Sigmoid colon (tissue), 4 donors: ENCODE results near the gene CCNB3.

Source experiments
- CTCF ChIP-seq, 4 experiments: fragments of 450-650 bp in 3 of 4; fragments of 200-600 bp in 1 of 4; IDR thresholded peaks; one replicate each; pipeline ENCODE4 v1.5.1; 2016 to 2019; ENCODE audit warnings: antibody characterized with exemption in 4 of 4, mild to moderate bottlenecking in 3 of 4, moderate library complexity in 2 of 4
- EP300 ChIP-seq, 4 donors: sonication (generic); formaldehyde crosslinking; IDR thresholded peaks; one replicate each; pipeline ENCODE4 v1.6.1; 2017; ENCODE audit warnings: antibody characterized with exemption in 4 of 4
- POLR2A ChIP-seq, 2 donors: fragments of 450-650 bp; IDR thresholded peaks; one replicate each; pipeline ENCODE4 v1.6.1; 2016; ENCODE audit warnings: antibody characterized with exemption in 2 of 2, mild to moderate bottlenecking in 2 of 2, moderate library complexity in 2 of 2

- TF ChIP-seq CTCF (IDR thresholded peaks at IDR 0.05) (no peak), EP300 (IDR thresholded peaks at IDR 0.05) (no peak), POLR2A (IDR thresholded peaks at IDR 0.05) (no peak)
Observed at GRCh38 chrX:50158593-50158992, 46.0 kb upstream of the CCNB3 start.
